AG08396 (cell line): ENCODE results near the gene RPS10.
"Not testable (repeated sequence)": the region's sequence is repeated elsewhere in the genome, so short reads cannot be mapped to it uniquely, and the experiment has no call there.

Source experiments
- DNase-seq: peaks from one replicate; pipeline ENCODE4 v3.0.0; 2012; ENCODE audit warnings: low spot score, mixed read lengths

Gene RPS10

GRCh38 chr6:34392497-34393190, 33.2 kb downstream of the RPS10 start, which contains the start of gene NUDT3:
Gene NUDT3, minus strand, starts transcription at chr6:34392669. Its CDS starts 307 bp downstream, at chr6:34392362.
- peak; percentile 95 for DNase-seq

GRCh38 chr6:34391786-34392496, 33.9 kb downstream of the RPS10 start:
- DNase-seq = peak; percentile 55

GRCh38 chr6:34391473-34391785, 34.4 kb downstream of the RPS10 start:
- DNase-seq = no peak

GRCh38 chr6:34390531-34391472, 35.1 kb downstream of the RPS10 start:
- DNase-seq = peak; percentile 62

- DNase-seq = no peak
Measured at GRCh38 chr6:34389034-34389433, 36.8 kb downstream of the RPS10 start.

GRCh38 chr6:34388421-34388820, 37.4 kb downstream of the RPS10 start:
- DNase-seq = no peak

GRCh38 chr6:34386316-34387137, 39.3 kb downstream of the RPS10 start:
- DNase-seq = peak; percentile 38

GRCh38 chr6:34385793-34386195, 40.1 kb downstream of the RPS10 start:
- no peak for DNase-seq

GRCh38 chr6:34384321-34385153, 41.3 kb downstream of the RPS10 start:
- no peak for DNase-seq

GRCh38 chr6:34383656-34384320, 42.1 kb downstream of the RPS10 start:
- peak; percentile 29 for DNase-seq

GRCh38 chr6:34383161-34383631, 42.7 kb downstream of the RPS10 start:
- DNase-seq = peak; percentile 28

- DNase-seq = no peak
Measured at GRCh38 chr6:34381081-34381480, 44.8 kb downstream of the RPS10 start.

GRCh38 chr6:34378470-34378869, 47.4 kb downstream of the RPS10 start:
- DNase-seq = no peak

GRCh38 chr6:34377984-34378383, 47.9 kb downstream of the RPS10 start:
- no peak for DNase-seq

- DNase-seq = not testable (repeated sequence)
Measured at GRCh38 chr6:34377571-34377970, 48.3 kb downstream of the RPS10 start.

GRCh38 chr6:34375833-34376232, 50.0 kb downstream of the RPS10 start:
- no peak for DNase-seq

- DNase-seq = no peak
Measured at GRCh38 chr6:34374508-34374907, 51.4 kb downstream of the RPS10 start.

GRCh38 chr6:34374069-34374468, 51.8 kb downstream of the RPS10 start:
- no peak for DNase-seq

- no peak for DNase-seq
Measured at GRCh38 chr6:34373511-34373910, 52.4 kb downstream of the RPS10 start.

- DNase-seq = not testable (repeated sequence)
Measured at GRCh38 chr6:34371865-34372264, 54.0 kb downstream of the RPS10 start.
